DOHH2 (cell line): ENCODE results near the gene RAB37.

Source experiments
- H3F3A ChIP-seq: fragments of 200-600 bp; sonication (generic), shearing (Covaris generic); 2 replicates; pipeline ENCODE4 v1.6.0; 2016; ENCODE audit warnings: antibody characterized with exemption, mild to moderate bottlenecking; ENCODE audit not compliant: control insufficient read depth, insufficient read depth
- H3K27ac ChIP-seq: fragments of 200-600 bp; sonication (generic); 2 replicates; pipeline ENCODE4 v1.5.1; 2014; ENCODE audit warnings: low read depth, mild to moderate bottlenecking, low read length, moderate library complexity
- H3K27me3 ChIP-seq: fragments of 200-600 bp; sonication (generic); 2 replicates; pipeline ENCODE4 v1.6.1; 2014; ENCODE audit warnings: mild to moderate bottlenecking, low read length, mixed read lengths; ENCODE audit not compliant: control insufficient read depth
- H3K36me3 ChIP-seq: fragments of 200-600 bp; sonication (generic); 2 replicates; pipeline ENCODE4 v1.6.1; 2014; ENCODE audit warnings: mild to moderate bottlenecking, low read length, moderate library complexity, mixed read lengths; ENCODE audit not compliant: control insufficient read depth
- H3K4me1 ChIP-seq: fragments of 200-600 bp; sonication (generic); 2 replicates; pipeline ENCODE4 v1.6.1; 2014; ENCODE audit warnings: mild to moderate bottlenecking, low read length, mixed read lengths; ENCODE audit not compliant: control insufficient read depth
- H3K4me2 ChIP-seq: fragments of 200-600 bp; sonication (generic); 2 replicates; pipeline ENCODE4 v1.6.0; 2014; ENCODE audit warnings: mild to moderate bottlenecking, low read length, moderate library complexity
- H3K4me3 ChIP-seq: fragments of 200-600 bp; sonication (generic); 2 replicates; pipeline ENCODE4 v1.5.1; 2014; ENCODE audit warnings: mild to moderate bottlenecking, low read length, mixed read lengths
- H3K79me2 ChIP-seq: fragments of 200-600 bp; sonication (generic); 2 replicates; pipeline ENCODE4 v1.6.1; 2014; ENCODE audit warnings: mild to moderate bottlenecking, low read length, mixed read lengths; ENCODE audit not compliant: control insufficient read depth
- H3K9me2 ChIP-seq: fragments of 200-600 bp; sonication (generic); replicated peaks from 2 replicates; pipeline ENCODE4 v1.6.1; 2014; ENCODE audit warnings: mild to moderate bottlenecking, low read length, mixed read lengths; ENCODE audit not compliant: control insufficient read depth
- H3K9me3 ChIP-seq: fragments of 200-600 bp; sonication (generic); 2 replicates; pipeline ENCODE4 v1.6.1; 2014; ENCODE audit warnings: antibody characterized with exemption, low read length, mixed read lengths; ENCODE audit not compliant: control insufficient read depth, insufficient read depth
- H4K20me1 ChIP-seq: fragments of 200-600 bp; sonication (generic); 2 replicates; pipeline ENCODE4 v1.6.0; 2014; ENCODE audit warnings: low read depth, mild to moderate bottlenecking, antibody characterized with exemption, low read length, moderate library complexity; ENCODE audit not compliant: control insufficient read depth, insufficient read depth
- EZH2phosphoT487 ChIP-seq: fragments of 200-600 bp; sonication (generic); IDR thresholded peaks from 2 replicates; pipeline ENCODE4 v1.6.1; 2017; ENCODE audit warnings: borderline replicate concordance, mild to moderate bottlenecking, antibody characterized with exemption, low read length, moderate library complexity, mixed read lengths
- TF ChIP-seq, protein P1 (sequence below): fragments of 200-600 bp; sonication (generic); IDR thresholded peaks from one replicate; pipeline ENCODE4 v1.5.1; 2014; ENCODE audit warnings: antibody characterized with exemption, mild to moderate bottlenecking, low read depth, low read length; ENCODE audit not compliant: poor library complexity, severe bottlenecking

The RAB37 gene

DNA sequence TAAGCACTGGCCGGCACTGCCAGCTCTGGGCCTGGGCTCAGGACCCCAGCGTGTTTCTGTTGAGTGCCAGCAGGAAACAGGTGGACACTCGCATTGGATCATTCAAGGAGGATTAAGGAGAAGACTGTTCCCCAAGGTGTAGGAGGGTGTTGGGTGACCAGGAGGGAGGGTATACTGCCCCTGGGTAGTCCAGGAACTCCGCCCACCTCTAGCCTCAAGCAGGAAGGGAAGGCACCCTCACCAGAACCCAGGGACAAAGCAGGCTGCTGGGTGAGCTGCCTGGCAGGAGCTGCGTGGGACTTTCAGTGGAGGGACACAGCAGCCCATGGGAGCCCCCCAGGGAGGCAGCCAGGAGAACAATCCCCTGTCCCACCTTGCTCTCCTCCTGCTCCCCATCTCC, 7.7 kb upstream of the RAB37 start:
- no peaks in the 10 kb centered on the region for H3K79me2 ChIP-seq
- peaks cover 14% of the 10 kb centered on the region; the same call in 1 of the 2 replicates for H3K9me3 ChIP-seq
- H3K4me2 ChIP-seq, result no peak overlapping the region
- peaks cover 6% of the 10 kb centered on the region; the same call in 1 of the 2 replicates for H3K27me3 ChIP-seq
- H4K20me1 ChIP-seq, result no peaks in the 10 kb centered on the region
- H3F3A ChIP-seq, result peaks cover 9% of the 10 kb centered on the region; the same call in 1 of the 2 replicates
- no peak for TF ChIP-seq EZH2phosphoT487
- TF ChIP-seq, protein P1, sequence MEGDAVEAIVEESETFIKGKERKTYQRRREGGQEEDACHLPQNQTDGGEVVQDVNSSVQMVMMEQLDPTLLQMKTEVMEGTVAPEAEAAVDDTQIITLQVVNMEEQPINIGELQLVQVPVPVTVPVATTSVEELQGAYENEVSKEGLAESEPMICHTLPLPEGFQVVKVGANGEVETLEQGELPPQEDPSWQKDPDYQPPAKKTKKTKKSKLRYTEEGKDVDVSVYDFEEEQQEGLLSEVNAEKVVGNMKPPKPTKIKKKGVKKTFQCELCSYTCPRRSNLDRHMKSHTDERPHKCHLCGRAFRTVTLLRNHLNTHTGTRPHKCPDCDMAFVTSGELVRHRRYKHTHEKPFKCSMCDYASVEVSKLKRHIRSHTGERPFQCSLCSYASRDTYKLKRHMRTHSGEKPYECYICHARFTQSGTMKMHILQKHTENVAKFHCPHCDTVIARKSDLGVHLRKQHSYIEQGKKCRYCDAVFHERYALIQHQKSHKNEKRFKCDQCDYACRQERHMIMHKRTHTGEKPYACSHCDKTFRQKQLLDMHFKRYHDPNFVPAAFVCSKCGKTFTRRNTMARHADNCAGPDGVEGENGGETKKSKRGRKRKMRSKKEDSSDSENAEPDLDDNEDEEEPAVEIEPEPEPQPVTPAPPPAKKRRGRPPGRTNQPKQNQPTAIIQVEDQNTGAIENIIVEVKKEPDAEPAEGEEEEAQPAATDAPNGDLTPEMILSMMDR, result no peak
- H3K27ac ChIP-seq, result no peak overlapping the region
- no peaks in the 10 kb centered on the region for H3K36me3 ChIP-seq
- no peaks in the 10 kb centered on the region for H3K9me2 ChIP-seq
- no peaks in the 10 kb centered on the region for H3K4me1 ChIP-seq
- no peak overlapping the region for H3K4me3 ChIP-seq

DNA sequence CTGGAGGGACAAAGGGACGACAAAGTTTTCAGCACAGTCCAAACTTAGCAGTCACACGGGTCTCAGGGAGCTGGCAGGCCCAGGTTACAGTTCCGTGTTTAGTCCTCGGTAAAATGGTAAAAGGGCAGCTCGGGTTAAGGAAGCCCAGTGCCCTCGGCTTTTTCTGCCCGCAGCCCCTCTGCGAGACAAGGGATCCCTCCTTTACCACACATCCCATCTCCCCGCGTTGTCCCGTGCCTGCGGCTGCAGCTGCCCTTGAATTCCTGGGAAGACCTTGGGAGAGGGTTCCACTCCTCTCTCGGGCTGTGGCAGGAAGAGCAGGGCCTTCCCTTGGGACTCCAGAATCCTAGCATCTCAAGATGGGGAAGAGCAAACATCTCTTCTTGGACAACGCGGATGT, 7.2 kb upstream of the RAB37 start:
- TF ChIP-seq EZH2phosphoT487, result no peak
- TF ChIP-seq, protein P1, result no peak
- H3K79me2 ChIP-seq, result no peaks in the 10 kb centered on the region
- H3K4me2 ChIP-seq, result no peak overlapping the region
- no peaks in the 10 kb centered on the region for H3K9me2 ChIP-seq
- peaks cover 9% of the 10 kb centered on the region; the same call in 1 of the 2 replicates for H3F3A ChIP-seq
- no peaks in the 10 kb centered on the region for H3K4me1 ChIP-seq
- H3K27ac ChIP-seq, result no peak overlapping the region
- H3K4me3 ChIP-seq, result no peak overlapping the region
- H4K20me1 ChIP-seq, result no peaks in the 10 kb centered on the region
- no peaks in the 10 kb centered on the region for H3K36me3 ChIP-seq
- H3K27me3 ChIP-seq, result 0 out of 2 replicates have a peak, but pooled peaks cover 6% of the 10 kb centered on the region
- peaks cover 14% of the 10 kb centered on the region; the same call in 1 of the 2 replicates for H3K9me3 ChIP-seq

DNA sequence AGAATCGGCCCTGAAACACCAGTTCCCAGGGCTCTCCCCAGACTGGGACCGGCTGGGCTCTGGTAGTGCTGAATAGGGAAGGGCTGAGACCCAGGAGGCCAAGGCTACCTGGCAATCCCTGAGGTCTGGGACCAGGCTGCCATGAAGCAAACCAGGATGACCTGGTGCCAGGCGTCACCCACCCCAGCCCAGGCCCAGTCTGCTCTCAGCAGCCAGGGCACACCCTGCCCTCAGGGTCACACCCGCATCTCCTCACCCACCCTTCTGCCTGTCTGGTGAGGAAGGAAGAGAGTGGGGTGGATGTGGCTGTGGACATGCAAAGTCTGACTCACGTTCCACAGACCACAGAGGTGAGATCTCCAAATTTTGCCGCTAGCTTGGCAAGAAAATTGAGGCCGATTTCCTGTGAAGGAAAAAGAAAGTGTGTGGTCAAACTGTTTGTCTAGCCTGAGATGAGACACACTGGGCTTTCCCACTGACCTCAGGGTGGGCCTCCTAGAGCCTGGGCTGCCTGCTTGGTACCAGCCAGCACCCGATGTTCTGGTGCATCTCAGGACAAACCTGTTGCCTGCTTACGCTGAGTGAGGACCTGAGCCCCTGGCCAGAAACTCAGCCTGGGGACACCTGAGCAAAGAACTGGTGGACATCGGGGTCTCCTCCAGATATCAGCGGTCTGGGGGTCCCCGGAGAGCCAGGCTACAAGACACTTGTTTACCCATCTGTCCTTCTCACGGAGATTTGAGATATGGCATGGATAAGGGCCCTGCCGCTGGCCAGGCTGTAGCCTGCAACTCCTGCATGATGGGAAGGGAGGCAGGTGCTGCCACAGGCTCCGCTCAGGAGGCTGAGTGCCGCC, 6.3 kb upstream of the RAB37 start:
- Histone ChIP-seq H4K20me1 (no peaks in the 10 kb centered on the region), H3K4me3 (no peak overlapping the region), H3K4me1 (peaks cover 5% of the 10 kb centered on the region; the same call in 1 of the 2 replicates), H3K9me2 (no peaks in the 10 kb centered on the region), H3K79me2 (no peaks in the 10 kb centered on the region), H3K4me2 (no peak overlapping the region), H3F3A (peaks cover 9% of the 10 kb centered on the region; the same call in 1 of the 2 replicates), H3K27me3 (0 out of 2 replicates have a peak, but pooled peaks cover 6% of the 10 kb centered on the region), H3K36me3 (no peaks in the 10 kb centered on the region), H3K9me3 (peaks cover 14% of the 10 kb centered on the region; the same call in 1 of the 2 replicates), H3K27ac (no peak overlapping the region)
- TF ChIP-seq EZH2phosphoT487, result no peak
- TF ChIP-seq, protein P1, result no peak
